CD14-positive monocyte (primary cell): Measurements from ENCODE around the gene C19orf38. TPM values are rescaled to one million over a fixed set of nuclear protein-coding genes. Genes with fewer than 3 reads are reported as not detected.

Experiments used
- DNase-seq, 3 donors: peaks; one replicate each; pipeline ENCODE4 v3.0.0-alpha.2; 2011 to 2022
- H2AFZ ChIP-seq: 2 replicates; pipeline ENCODE4 v1.6.0; 2012; ENCODE audit warnings: mild to moderate bottlenecking, low read depth, low read length, inconsistent platforms; ENCODE audit not compliant: insufficient read depth, poor library complexity, severe bottlenecking
- H3K27ac ChIP-seq, 2 donors: 1 replicate in 1 of 2; 2 replicates in 1 of 2; pipeline ENCODE4 v1.5.1; 2012 to 2013; ENCODE audit warnings: low read length in 2 of 2, control low read depth in 1 of 2, inconsistent platforms in 1 of 2, low read depth in 1 of 2, mild to moderate bottlenecking in 1 of 2
- H3K27me3 ChIP-seq, 2 donors: one replicate each; pipeline versions ENCODE4 v1.6.0 to v1.6.1; 2011 to 2013; ENCODE audit warnings: low read length in 2 of 2; ENCODE audit not compliant: control insufficient read depth in 2 of 2, insufficient read depth in 2 of 2
- H3K36me3 ChIP-seq, 2 donors: replicated peaks in 1 of 2; 1 replicate in 1 of 2; 2 replicates in 1 of 2; pipeline versions ENCODE4 v1.5.1 to v1.6.1; 2012 to 2013; ENCODE audit warnings: low read length in 2 of 2, control low read depth in 1 of 2, inconsistent platforms in 1 of 2, mild to moderate bottlenecking in 1 of 2; ENCODE audit not compliant: insufficient read depth in 2 of 2, control insufficient read depth in 1 of 2
- H3K4me1 ChIP-seq, 2 donors: 1 replicate in 1 of 2; 2 replicates in 1 of 2; pipeline versions ENCODE4 v1.5.1 to v1.6.1; 2012 to 2013; ENCODE audit warnings: low read length in 2 of 2, control low read depth in 1 of 2, inconsistent platforms in 1 of 2, mild to moderate bottlenecking in 1 of 2, moderate library complexity in 1 of 2; ENCODE audit not compliant: insufficient read depth in 2 of 2, control insufficient read depth in 1 of 2
- H3K4me2 ChIP-seq: replicated peaks from 2 replicates; pipeline ENCODE3; 2012; ENCODE audit warnings: low read length, moderate library complexity, mild to moderate bottlenecking; ENCODE audit not compliant: poor library complexity, severe bottlenecking; ENCODE audit errors: extremely low read depth
- H3K4me3 ChIP-seq, 3 experiments: fragments of 200-600 bp in 1 of 3; sonication (generic) in 1 of 3; replicated peaks in 1 of 3; 1 replicate in 2 of 3; 2 replicates in 1 of 3; pipeline ENCODE4 v1.5.1; 2011 to 2013; ENCODE audit warnings: low read length in 3 of 3, mild to moderate bottlenecking in 3 of 3, control low read depth in 2 of 3, low read depth in 2 of 3, inconsistent platforms in 1 of 3, moderate library complexity in 1 of 3
- H3K79me2 ChIP-seq: 2 replicates; pipeline ENCODE4 v1.6.0; 2012; ENCODE audit warnings: mild to moderate bottlenecking, control low read depth, inconsistent platforms, low read length, moderate library complexity; ENCODE audit not compliant: insufficient read depth
- H3K9ac ChIP-seq: 2 replicates; pipeline ENCODE4 v1.6.0; 2017; ENCODE audit warnings: low read length, mild to moderate bottlenecking; ENCODE audit not compliant: insufficient read depth, poor library complexity, severe bottlenecking
- H3K9me3 ChIP-seq, 2 donors: replicated peaks in 1 of 2; 1 replicate in 1 of 2; 2 replicates in 1 of 2; pipeline versions ENCODE4 v1.5.1 to v1.6.1; 2012 to 2013; ENCODE audit warnings: low read length in 2 of 2, control low read depth in 1 of 2; ENCODE audit not compliant: control insufficient read depth in 1 of 2, insufficient read depth in 1 of 2
- H4K20me1 ChIP-seq: 2 replicates; pipeline ENCODE4 v1.6.0; 2012; ENCODE audit warnings: mild to moderate bottlenecking, low read length, control low read depth, moderate library complexity; ENCODE audit not compliant: insufficient read depth
- H3K27ac Mint-ChIP-seq, 7 donors: one replicate each; pipeline ENCODE4 v1.8.0; 2020; ENCODE audit warnings: mild to moderate bottlenecking in 7 of 7, mixed read lengths in 7 of 7, moderate library complexity in 6 of 7, inconsistent platforms in 2 of 7
- H3K27me3 Mint-ChIP-seq, 3 donors: one replicate each; pipeline ENCODE4 v1.8.0; 2021 to 2022; ENCODE audit warnings: low read depth in 3 of 3, mild to moderate bottlenecking in 3 of 3, mixed read lengths in 3 of 3, moderate library complexity in 3 of 3, inconsistent platforms in 1 of 3
- H3K36me3 Mint-ChIP-seq, 2 donors: one replicate each; pipeline ENCODE4 v1.8.0; 2020; ENCODE audit warnings: mixed read lengths in 2 of 2, inconsistent platforms in 1 of 2, mild to moderate bottlenecking in 1 of 2
- H3K4me1 Mint-ChIP-seq: one replicate; pipeline ENCODE4 v1.8.0; 2020; ENCODE audit warnings: mild to moderate bottlenecking, mixed read lengths
- H3K4me3 Mint-ChIP-seq, 2 donors: one replicate each; pipeline ENCODE4 v1.8.0; 2020; ENCODE audit warnings: mild to moderate bottlenecking in 2 of 2, mixed read lengths in 2 of 2, moderate library complexity in 1 of 2
- H3K9me3 Mint-ChIP-seq, 7 donors: one replicate each; pipeline ENCODE4 v1.8.0; 2020 to 2022; ENCODE audit warnings: mixed read lengths in 7 of 7, mild to moderate bottlenecking in 6 of 7, moderate library complexity in 6 of 7, inconsistent platforms in 2 of 7
- CTCF ChIP-seq: fragments of 200-600 bp; IDR thresholded peaks from one replicate; pipeline ENCODE4 v1.8.0; 2022; ENCODE audit warnings: antibody characterized with exemption, mild to moderate bottlenecking
- WGBS: methylation state at CpG from one replicate; pipeline ENCODE4 v1.1.5; 2013; ENCODE audit warnings: missing lambda C conversion rate; ENCODE audit not compliant: insufficient coverage; 5-methylcytosine and 5-hydroxymethylcytosine counted together
- intact Hi-C, 2 donors: fragments of 100-400 bp; cut with micrococcal nuclease; formaldehyde crosslinking; loops; one replicate each; pipeline versions ENCODE4 v1.15.0 to v1.15.1; 2023
- polyA plus RNA-seq, 3 donors: library from polyadenylated mRNA; depleted of rRNA in 1 of 3; unstranded in 2 of 3; stranded (reverse) in 1 of 3; fragments of 300-500 nt in 2 of 3; fragments of >200 nt in 1 of 3; fragmentation: Illumina TruSeq in 2 of 3; gene quantifications; 1 replicate in 2 of 3; 2 replicates in 1 of 3; pipeline ENCODE4 v1.2.3, GENCODE V29; 2012 to 2021

C19orf38 gene
- polyA plus RNA-seq, 3 donors, result 134 to 174 (median 149) TPM

DNA sequence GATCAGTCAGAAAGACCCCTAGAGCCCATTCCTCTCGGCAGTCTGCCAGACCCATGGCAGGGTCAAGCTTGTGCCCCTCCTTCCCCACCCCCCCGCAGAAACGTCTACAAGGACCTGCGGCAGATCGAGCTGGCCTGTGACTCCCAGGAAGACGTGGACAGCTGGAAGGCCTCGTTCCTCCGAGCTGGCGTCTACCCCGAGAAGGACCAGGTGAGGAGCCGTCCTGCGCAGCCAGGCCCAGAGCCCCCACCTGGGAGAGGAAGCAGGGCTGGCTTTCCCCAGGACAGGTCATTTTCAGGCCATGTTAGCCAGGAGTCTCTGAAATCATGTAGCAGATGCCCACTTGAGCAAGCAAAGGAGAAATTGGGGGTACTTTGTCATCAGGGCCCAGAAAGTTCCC lies 24.5 kb upstream of the C19orf38 start:
- H3K9me3 Mint-ChIP-seq, result no peaks in the 10 kb centered on the region
- Histone ChIP-seq H3K9me3 (no peaks in the 10 kb centered on the region), H3K79me2 (no peaks in the 10 kb centered on the region), H4K20me1 (no peaks in the 10 kb centered on the region), H3K4me3 (no peak overlapping the region), H3K9ac (no peak overlapping the region), H3K4me2 (no peak overlapping the region), H3K27ac (no peak overlapping the region), H3K27me3 (no peaks in the 10 kb centered on the region), H3K4me1 (no peaks in the 10 kb centered on the region), H2AFZ (no peak overlapping the region), H3K36me3 (peaks cover 72 to 88% of the 10 kb centered on the region in 2 donors)
- no peaks in the 10 kb centered on the region for H3K27me3 Mint-ChIP-seq
- intact Hi-C loops, result no loop called here
- no peak overlapping the region for H3K4me3 Mint-ChIP-seq
- DNase-seq, result no peak
- peaks cover 3% of the 10 kb centered on the region for H3K4me1 Mint-ChIP-seq
- no peak for TF ChIP-seq CTCF
- H3K27ac Mint-ChIP-seq, result peak overlapping the region in 2 of 7 donors; percentile 42 to 63
- H3K36me3 Mint-ChIP-seq, result peaks cover 76 to 98% of the 10 kb centered on the region in 2 donors
- WGBS, result 100% methylated on average over 9 of the region's 12 CpGs

GRCh38 chr19:10826231-10826630 lies 22.0 kb upstream of the C19orf38 start:
- Mint-ChIP-seq H3K9me3 (no peaks in the 10 kb centered on the region), H3K4me3 (no peak overlapping the region), H3K27ac (peak overlapping the region in 4 of 7 donors; percentile 19 to 78 (median 48)), H3K4me1 (peaks cover 3% of the 10 kb centered on the region), H3K27me3 (no peaks in the 10 kb centered on the region), H3K36me3 (peaks cover 65 to 95% of the 10 kb centered on the region in 2 donors)
- no peaks in the 10 kb centered on the region for H3K27me3 ChIP-seq
- H3K4me1 ChIP-seq, result no peaks in the 10 kb centered on the region
- H3K36me3 ChIP-seq, result peaks cover 74 to 88% of the 10 kb centered on the region in 2 donors
- H3K79me2 ChIP-seq, result no peaks in the 10 kb centered on the region
- peak overlapping the region in 1 of 2 donors; percentile 31 for H3K27ac ChIP-seq
- H2AFZ ChIP-seq, result no peak overlapping the region
- no peak overlapping the region for H3K9ac ChIP-seq
- TF ChIP-seq CTCF, result no peak
- no peak overlapping the region for H3K4me2 ChIP-seq
- WGBS, result 50% methylated on average over 5 of the region's 7 CpGs
- H3K9me3 ChIP-seq, result no peaks in the 10 kb centered on the region
- H3K4me3 ChIP-seq, result no peak overlapping the region
- H4K20me1 ChIP-seq, result peaks cover 16% of the 10 kb centered on the region
- intact Hi-C loops, result no loop called here
- DNase-seq, result no peak
